Stimulated activated CD4-positive, alpha-beta T cell treated with anti-CD3 and anti-CD28 coated beads, Interleukin-15, amount 100 ng/mL, for 48 hours (primary cell): ENCODE measurements around the gene DHX29.

Experiments used
- DNase-seq, 2 donors: peaks; one replicate each; pipeline ENCODE4 v3.0.0-alpha.2; 2020; ENCODE audit warnings: low read depth in 2 of 2

DHX29 gene

DNA sequence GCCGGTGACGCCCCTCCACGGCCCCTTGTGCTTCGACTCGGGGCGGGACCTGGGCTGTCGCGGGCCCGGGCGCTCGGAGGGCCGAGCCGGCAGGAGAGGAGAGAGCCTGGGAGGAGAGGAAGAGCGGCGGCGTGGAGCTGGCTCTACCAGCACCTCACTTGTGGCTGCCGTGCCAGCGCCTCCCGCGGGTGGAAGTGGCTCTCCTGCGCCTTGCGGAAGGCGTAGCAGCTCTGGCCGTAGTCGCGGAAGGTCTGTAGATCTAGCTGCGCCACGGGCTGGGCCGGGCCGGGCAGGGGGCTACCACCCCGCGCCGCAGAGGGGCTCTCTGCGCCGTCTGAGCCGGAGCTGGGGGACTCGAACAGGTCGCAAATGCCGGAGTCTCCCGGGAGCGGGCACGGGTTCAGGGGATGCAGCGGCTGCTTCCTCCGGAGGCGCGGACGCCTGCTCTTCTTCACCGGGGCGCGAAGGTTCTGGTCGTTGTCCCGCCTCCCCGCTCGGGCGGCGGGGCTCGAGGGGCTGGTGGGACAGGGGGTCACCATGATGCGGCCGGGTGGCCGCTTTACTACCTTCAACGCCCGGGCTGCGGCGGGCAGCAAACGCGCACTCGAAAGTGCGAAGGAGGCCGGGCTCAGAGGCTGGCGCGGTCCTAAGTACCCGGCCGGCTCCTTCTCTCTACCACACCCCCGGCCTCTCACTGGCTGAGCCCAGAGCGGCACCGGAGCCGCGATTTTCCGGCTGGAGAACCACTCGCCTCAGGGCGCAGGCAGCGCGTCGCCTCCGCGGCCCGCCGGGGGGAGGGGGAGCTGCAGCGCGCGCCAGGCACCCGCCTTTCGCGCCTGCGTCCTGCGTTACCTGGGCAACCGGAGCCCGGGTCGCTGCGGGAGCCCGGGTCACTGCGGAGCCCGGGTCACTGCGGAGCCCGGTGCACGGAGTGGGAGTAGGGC is 74.2 kb downstream of the DHX29 start, which contains the start of gene CCNO:
TSS of gene CCNO (minus strand) at position 624 of the 944 bp plus-strand sequence. CDS start at position 539, 85 bp downstream.
- DNase-seq = peak in 1 of 2 donors; percentile 42

- no peak for DNase-seq
Measured at GRCh38 chr5:55232271-55232984, 75.1 kb downstream of the DHX29 start.

- no peak for DNase-seq
Measured at GRCh38 chr5:55231919-55232270, 75.6 kb downstream of the DHX29 start.

- no peak for DNase-seq
Measured at GRCh38 chr5:55231029-55231918, 76.2 kb downstream of the DHX29 start.

- DNase-seq = no peak
Measured at GRCh38 chr5:55230086-55230629, 77.3 kb downstream of the DHX29 start.

DNA sequence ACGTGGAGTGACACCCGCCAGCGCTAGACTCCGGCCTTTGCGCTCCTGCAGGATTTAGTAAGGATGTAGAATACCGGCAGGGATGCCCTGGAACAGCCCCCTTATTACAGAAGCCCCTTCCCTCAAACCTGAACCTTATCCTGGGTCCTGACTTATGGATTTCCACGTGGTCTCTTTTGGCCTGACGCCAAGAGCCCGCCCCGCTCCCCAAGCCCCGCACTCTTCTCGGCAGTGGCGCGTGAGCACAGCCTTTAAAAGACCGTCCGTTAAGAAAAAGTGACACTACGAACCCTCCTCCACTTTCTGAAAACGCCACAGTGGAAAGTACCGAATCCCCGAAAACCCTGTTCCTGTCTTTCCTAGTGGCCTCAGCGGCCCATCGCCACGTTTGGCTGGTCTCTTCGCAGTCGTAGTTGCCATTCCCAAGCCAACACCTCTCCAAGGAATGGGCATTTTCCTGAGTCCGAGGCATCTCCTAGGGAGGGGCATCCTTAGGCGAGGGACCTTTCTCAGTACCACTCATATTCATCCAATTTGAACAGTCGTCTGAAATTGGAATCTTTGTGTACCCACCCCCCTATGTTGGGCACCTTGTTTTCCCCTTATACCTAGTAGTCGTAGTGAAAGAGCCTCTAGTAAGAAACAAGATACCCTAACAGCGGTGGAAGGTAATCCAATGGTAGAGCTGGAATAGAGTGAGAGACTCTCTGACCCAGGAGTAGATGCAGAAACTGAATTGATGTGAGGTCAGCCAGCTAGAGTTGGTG is 79.6 kb downstream of the DHX29 start:
- DNase-seq = no peak

- DNase-seq = peak in 1 of 2 donors; percentile 62
Measured at GRCh38 chr5:55226934-55227663, 80.4 kb downstream of the DHX29 start, which contains the start of gene MCIDAS. MCIDAS (minus strand) TSS chr5:55227315; CDS start chr5:55227138, 177 bp downstream.

GRCh38 chr5:55226027-55226933 is 81.2 kb downstream of the DHX29 start:
- peak; percentile 55 to 69 for DNase-seq

DNA sequence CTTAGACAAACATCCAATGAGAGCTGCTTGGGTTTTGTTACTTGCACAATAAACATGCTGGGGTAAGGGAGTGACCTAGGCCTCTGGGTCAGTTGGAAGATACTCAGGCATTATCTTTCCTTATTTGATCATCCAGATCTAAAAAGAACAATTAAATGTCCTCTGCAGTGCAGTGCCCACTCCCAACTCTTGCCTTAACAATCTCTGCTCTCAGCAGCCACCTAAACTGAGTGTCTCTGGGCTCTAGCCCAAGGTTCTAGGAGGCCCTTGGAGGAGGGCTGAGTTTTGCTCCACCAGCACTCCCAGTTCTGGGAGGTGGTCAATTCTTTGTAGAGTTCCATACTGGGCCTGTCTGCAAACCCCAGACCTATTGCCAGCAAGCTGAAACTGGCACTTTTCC is 82.1 kb downstream of the DHX29 start:
- DNase-seq = no peak

GRCh38 chr5:55223812-55224240 is 83.7 kb downstream of the DHX29 start:
- no peak for DNase-seq

DNA sequence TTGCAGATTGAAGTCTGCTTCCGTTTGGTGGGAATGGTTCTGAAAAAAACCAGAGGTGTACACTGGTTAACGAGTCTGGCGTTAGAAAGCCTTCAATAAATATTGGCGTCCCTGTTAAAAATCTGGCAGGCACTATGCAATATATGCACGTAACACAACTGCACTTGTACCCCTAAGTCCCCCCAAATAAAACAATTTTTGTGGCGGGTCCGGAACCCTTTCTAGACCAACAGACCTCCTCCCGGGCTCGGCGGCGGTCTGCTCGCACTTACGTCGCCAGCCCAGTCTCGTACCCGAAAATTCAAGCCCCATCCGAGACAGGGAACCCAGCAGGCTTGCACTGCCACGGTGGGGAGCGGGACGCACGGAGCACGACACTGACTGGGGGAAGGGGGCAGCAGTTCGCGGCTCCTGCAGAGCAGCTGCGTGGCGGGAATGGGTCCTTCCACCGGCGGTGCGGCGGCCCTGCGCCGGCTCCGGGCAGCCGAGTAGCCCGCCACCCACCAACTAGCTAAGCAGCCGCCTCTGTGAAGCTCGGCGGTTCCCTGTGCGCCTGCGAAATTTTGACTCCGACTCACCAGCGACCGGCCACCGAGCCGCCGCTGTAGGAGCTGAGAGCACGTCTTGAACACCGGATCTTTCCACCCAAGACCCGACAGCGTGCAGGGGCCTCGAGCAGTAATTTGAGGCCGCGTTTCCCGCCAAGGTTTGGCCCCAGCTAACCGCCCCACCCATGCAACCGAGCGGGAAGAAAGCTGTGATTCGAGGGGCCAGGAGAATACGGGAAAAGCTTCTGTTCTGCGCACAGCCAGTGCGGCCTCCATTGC is 84.3 kb downstream of the DHX29 start:
- no peak for DNase-seq

- no peak for DNase-seq
Measured at GRCh38 chr5:55222092-55222984, 85.2 kb downstream of the DHX29 start.

- DNase-seq = no peak
Measured at GRCh38 chr5:55220433-55221185, 86.9 kb downstream of the DHX29 start.

DNA sequence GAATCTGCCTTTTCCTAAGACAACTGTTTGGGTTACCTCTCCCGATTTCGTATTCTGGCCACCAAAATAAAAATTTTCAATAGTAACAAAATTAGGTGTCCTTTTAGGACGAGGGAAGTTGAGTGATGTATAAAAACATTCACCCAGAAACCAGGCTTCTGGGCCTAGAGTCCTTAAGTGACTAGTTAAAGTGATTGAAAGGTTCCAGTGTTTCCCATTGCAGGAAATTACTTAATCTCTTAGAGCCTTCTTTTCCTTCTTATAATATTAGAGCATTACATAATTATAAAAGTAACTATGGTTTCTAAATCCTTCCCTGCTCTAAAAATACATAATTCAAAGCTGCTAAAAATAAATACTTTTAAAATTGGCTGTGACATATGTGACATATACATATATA is 87.7 kb downstream of the DHX29 start:
- no peak for DNase-seq

- DNase-seq = no peak
Measured at GRCh38 chr5:55218967-55219366, 88.5 kb downstream of the DHX29 start.
